Activated naive CD8-positive, alpha-beta T cell treated with anti-CD3 and anti-CD28 coated beads, Interleukin-2, amount 50 U/mL, for 16 hours (primary cell): Measurements from ENCODE around the gene HTR3C.
"Not testable (repeated sequence)": the region's sequence is repeated elsewhere in the genome, so short reads cannot be mapped to it uniquely, and the experiment has no call there.

Experiments
- DNase-seq: peaks from one replicate; pipeline ENCODE4 v3.0.0-alpha.2; 2020; ENCODE audit warnings: low read depth, low spot score

The HTR3C gene

DNA sequence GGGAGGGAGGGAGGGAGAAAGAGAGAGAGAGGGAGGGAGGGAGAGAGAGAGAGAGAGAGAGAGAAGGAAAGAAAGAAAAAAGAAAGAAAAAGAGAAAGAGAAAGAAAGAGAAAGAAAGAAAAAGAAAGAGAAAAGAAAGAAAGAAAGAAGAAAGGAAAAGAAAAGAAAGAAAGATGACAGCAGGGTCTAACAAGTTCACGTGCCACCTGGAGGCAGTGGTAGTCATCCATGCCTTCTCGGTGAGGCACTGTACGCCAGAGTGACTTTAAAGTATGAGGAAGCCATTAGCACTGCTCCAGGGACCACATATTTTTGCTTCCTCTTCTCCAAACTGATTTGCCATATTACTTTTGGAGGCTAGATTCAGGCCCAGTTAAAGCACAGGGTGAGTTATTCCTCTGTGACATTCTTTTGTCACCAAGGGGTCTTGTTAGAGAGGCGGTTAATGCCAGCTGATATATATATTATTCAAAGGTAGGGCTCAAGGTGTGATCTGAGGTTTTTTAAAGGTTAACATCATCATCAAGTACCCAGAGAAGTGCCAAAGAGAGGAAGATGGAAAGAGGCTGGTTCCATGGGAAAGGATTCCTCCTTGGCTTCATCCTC, 21.6 kb upstream of the HTR3C start, which contains the start of gene HTR3D:
HTR3D (plus strand) TSS at position 556 of the 606 bp plus-strand sequence; CDS start at position 556, 0 bp downstream.
- DNase-seq = no peak

DNA sequence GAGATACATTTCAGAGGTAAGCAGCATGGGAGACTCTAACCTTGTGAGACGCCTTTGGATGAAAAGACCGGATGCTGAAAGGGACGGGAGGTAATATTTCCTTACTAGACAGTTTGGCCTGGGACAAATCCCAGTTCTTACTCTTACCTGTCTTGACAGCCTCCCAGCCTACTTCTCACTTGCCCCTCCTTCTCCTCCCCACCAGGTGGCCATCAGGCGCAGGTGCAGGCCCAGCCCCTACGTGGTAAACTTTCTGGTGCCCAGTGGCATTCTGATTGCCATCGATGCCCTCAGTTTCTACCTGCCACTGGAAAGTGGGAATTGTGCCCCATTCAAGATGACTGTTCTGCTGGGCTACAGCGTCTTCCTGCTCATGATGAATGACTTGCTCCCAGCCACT, 15.0 kb upstream of the HTR3C start:
- DNase-seq = no peak

- not testable (repeated sequence) for DNase-seq
Measured at GRCh38 chr3:184038307-184038706, 14.5 kb upstream of the HTR3C start.

DNA sequence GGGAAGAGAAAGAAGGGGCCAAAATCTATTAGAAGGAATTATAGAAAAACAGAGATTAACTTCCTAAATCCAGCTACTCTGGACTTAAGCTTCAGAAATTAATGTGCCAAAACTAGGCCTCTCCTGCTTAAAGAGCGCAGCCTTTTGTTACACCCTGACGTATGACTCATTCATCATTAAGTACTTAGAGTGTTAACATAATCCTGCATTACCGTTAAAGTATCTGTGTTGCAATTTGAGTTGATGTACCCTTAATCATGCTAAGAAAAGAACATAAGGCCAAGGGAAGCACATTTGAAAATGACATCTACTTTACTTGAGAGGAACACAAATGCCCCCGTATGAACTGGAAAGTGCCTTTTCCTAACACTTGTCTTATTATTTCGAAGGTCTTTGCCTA, 13.4 kb upstream of the HTR3C start:
- no peak for DNase-seq

DNA sequence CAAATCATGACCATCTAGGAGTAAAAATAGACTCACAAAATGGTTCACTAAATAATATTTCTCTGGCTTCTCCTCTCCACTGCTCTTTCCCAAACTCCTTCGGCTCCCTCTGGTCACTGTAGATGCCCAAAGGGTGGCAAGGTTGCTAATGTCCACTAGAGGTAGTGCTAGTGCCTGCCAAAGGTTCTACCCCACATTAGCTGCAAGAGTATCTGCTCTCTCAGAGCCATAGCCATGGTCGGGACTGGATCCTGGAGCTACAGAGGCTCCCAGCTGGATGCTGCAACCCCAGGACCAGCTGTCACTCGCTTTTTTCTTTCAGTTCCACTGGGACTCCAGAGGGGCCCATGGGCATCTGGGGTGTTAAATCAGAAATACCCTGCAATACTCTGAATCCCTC, 12.8 kb upstream of the HTR3C start:
- DNase-seq = no peak

DNA sequence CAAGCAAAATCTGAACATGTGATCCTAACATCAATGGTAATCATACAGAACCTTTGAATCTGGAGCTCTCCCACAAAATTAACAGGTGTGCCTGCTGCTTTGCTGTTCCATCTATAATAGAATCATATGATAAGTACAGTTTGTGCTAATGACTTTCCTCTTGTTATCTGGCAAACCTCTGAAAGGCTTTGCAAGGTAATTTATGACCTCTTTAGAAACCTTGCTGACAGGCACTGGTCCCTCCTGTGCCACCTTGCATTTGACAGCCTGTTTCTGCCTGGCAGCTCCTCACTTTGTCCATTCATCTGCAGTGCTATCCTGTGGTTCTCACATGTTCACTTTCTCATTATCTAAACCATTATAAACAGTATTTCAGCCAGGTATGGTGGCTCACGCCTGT, 10.2 kb upstream of the HTR3C start:
- DNase-seq = no peak

GRCh38 chr3:184045995-184046394, 6.9 kb upstream of the HTR3C start:
- no peak for DNase-seq

DNA sequence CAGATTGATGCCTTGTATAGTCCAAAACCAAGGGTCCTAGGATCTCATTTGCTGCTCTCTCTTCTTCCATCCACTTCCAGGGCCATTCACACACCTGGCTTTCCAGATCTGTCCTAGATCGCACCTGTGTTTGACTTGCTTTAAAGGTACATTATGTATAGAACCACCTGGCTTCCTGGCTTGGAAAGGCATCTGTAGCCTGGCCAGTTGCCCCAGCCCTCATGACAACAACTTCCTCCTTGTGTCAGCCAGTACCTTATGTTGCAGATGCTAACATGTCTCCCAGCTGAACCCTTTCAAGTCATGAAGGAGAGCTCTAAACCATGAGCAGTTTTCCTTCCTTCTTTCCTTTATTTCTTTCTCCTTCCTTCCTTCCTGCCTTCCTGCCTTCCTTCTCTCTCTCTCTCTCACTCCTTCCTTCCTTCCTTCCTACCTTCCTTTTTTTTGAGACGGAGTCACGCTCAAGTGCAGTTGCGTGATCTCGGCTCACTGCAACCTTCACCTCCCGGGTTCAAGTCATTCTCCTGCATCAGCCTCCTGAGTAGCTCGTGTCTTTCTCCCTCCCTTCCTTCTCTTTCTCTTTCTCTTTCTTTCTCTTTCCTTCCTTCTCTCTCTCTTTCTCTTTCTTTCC, 2.5 kb upstream of the HTR3C start:
- no peak for DNase-seq

GRCh38 chr3:184058029-184058428, 5.2 kb downstream of the HTR3C start:
- DNase-seq = no peak

- no peak for DNase-seq
Measured at GRCh38 chr3:184059424-184059823, 6.6 kb downstream of the HTR3C start.

- DNase-seq = no peak
Measured at GRCh38 chr3:184062637-184063036, 9.8 kb downstream of the HTR3C start.

GRCh38 chr3:184066211-184066610, 13.4 kb downstream of the HTR3C start:
- no peak for DNase-seq

DNA sequence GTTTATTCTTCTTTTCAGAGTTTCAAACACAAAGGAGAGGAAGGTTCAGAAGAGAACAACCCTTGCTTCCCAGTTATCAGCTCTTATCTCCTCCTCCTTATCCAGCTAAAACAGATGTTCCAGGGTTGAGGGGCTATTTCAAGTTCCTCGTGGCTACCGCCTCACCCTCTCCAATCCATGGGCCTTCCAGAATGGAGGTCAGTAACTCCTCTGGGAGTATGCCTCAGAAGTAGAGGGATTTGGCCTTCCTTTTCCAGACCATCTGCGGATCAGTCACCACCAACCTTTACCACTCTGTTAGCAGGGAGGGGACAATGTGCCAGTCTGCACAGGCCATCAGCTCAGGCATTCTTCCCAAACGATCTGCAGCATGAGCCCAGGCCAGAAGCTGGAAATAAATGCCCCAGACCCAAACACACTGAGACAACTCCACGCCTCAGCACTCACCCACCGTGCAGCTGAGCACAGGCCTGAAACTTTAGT, 14.8 kb downstream of the HTR3C start:
- no peak for DNase-seq

GRCh38 chr3:184068344-184068743, 15.5 kb downstream of the HTR3C start:
- no peak for DNase-seq

- DNase-seq = not testable (repeated sequence)
Measured at GRCh38 chr3:184071142-184071541, 18.3 kb downstream of the HTR3C start.

DNA sequence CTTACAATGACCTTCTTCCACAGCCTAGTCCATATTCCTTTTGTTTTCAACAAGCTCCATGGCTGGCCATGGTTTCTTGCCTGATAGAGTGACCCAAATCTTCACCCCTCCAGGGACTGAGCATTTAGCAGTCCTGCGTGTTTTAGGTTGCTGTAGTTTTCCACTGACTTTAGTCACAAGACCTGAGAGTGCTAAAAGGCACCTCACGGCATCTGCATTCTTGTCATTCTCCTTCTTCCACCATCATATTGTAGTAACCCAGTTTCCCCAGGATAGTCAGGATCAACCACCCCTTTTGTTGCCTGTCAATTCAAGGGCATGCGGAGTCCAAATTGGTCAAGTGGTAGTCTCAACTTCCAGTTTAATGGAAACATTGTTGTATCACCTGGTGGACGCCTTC, 20.8 kb downstream of the HTR3C start:
- no peak for DNase-seq

DNA sequence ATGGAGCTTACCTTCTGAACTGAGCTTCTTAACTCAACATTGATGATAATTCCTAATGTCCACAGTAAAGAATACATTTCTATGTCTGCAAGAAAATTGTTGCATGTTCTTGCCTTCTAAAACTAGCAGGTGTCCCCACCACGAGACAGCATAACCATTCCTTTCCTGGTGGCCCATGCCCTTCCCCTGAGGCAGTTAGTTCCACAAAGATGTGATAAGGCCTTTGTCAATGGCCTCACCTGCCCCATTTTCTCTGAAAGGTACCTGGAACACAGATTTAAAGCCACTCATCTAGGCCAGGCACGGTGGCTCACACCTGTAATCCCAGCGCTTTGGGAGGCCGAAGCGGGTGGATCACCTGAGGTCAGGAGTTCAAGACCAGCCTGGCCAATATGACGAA, 23.1 kb downstream of the HTR3C start:
- no peak for DNase-seq

GRCh38 chr3:184077881-184078280, 25.0 kb downstream of the HTR3C start:
- no peak for DNase-seq

GRCh38 chr3:184078851-184079250, 26.0 kb downstream of the HTR3C start:
- DNase-seq = no peak

DNA sequence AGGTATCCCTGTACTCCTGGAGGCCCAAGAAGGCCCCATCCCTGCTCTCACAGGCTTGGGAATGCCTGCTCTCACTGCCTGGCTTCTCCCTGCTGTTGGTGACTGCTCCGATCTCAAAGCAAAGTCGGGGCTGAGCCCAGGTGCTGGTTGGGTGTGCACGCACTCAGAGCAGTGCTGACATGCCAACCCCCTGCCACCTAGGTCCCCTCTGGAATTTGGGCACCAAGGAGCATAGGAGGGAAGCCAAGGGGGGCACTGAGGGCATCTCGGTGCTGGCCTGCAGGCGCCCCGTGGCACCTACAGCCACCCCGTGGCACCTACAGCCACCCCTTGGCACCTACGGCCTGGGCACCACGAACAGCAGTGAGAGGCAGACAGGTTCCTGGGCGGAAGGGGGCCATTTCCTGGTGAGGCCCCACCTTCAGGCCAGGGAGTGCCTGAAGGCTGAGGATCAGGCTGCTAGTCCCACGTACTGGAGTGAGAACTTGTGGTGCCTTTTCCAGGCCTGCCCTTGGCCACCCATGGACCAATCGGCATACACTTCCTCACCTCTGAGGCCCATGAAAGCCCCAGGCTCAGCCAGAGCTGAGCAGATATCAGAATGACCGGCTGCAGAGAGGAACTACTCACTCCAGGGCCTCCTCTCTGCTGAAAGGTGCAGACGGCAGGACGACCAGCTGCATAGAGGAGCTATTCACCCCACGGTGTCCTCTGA, 28.4 kb downstream of the HTR3C start:
- no peak for DNase-seq

GRCh38 chr3:184082034-184082433, 29.2 kb downstream of the HTR3C start:
- no peak for DNase-seq

DNA sequence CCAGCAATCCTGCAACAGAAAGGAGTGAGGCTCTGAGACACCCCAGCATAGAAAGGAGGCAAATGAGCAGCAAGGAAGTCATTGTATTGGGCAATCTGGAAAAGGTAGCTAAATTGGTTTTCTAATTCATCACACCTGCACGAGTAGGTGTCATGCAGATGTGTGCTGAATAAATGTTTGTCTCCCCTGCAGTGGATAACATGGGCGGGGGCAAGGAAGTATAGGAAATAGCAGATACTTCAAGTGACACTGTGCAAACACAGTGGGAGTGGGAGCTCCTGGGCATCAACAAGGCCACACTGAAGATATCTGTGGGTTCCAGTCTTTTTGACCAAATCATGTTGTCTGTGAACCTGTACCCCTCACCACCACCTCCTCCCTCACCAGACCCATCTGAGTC, 29.6 kb downstream of the HTR3C start:
- DNase-seq = no peak

GRCh38 chr3:184085389-184085852, 32.6 kb downstream of the HTR3C start:
- DNase-seq = no peak
